DMS 273 (cell line): ENCODE measurements around the gene PTPN13.

ENCODE experiments used
- DNase-seq: peaks from one replicate; lab custom pipeline; 2025; ENCODE audit not compliant: unreplicated experiment; lab: John Stamatoyannopoulos, UW

PTPN13 gene

GRCh38 chr4:86853209-86853608 is 259.1 kb downstream of the PTPN13 start:
- DNase-seq = no peak

DNA sequence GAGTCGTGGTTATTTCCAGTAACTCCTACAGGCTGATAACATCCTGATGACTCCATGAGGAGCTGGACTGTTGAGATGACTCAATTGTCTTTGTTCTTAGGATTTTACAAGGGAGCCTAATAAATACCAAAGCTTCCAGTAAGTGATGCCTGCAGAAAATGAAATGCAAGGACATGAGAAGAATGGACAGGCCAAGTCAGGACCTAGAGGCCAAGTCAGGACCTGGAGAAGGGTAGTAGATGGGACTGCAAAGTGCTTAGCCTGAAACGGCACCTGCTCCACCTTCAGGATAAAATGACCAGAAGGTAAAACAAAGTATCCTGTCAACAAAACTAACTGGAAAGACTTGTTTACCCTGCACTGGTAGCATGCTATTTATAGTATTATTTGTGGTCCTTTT is 261.5 kb downstream of the PTPN13 start:
- no peak for DNase-seq

DNA sequence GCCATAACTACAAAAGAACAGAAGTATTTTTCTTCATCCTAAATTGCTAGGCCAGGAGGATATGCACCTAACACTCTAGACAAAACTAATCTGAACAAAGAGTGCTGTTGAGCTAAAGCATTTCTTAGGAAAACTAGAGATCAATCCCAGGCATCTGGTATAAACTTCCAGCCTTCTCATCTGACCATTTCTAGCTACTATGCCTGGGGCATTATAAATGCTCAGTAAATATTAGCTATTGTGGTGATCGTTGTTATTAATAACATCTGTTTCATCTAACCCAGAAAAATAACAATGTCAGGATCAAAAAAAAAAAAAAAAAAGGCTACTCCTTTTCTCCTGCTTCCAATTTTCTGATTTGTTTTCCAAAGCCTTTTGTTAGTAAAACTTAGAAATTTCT is 262.8 kb downstream of the PTPN13 start:
- no peak for DNase-seq

- DNase-seq = no peak
Measured at GRCh38 chr4:86857341-86858052, 263.4 kb downstream of the PTPN13 start.
